HG03354 (cell line): ENCODE results near the gene SYT6.

Source experiments
- ATAC-seq: cut with Tn5 transposase; IDR thresholded peaks from one replicate; pipeline ENCODE4 v1.9.1; 2021; ENCODE audit warnings: mild to moderate bottlenecking; ENCODE audit not compliant: unreplicated experiment, poor library complexity, severe bottlenecking

Gene SYT6

GRCh38 chr1:114102136-114102535 is 51.5 kb downstream of the SYT6 start:
- no peak for ATAC-seq

GRCh38 chr1:114100148-114100547 is 53.5 kb downstream of the SYT6 start:
- ATAC-seq, result no peak

GRCh38 chr1:114099268-114099667 is 54.4 kb downstream of the SYT6 start:
- no peak for ATAC-seq

DNA sequence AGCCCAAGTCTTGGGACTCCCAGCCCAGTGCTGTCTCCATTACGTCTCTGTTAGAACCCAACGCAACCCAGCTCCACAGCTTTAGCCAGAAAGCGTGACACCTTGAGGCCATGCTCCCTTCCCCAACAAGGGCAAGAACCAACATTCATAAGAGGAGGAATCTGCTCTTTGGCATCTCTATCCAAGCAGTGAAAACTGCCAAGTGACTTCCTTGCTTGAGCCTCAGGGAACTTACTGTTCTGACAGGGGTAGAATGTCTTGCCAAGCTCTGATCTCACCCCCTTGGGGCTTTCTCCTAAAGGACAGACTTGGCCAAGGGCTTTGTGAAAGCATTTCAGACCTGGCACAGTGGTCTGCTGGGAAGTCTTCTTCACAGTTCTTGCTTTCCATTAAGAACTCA is 56.6 kb downstream of the SYT6 start:
- no peak for ATAC-seq

GRCh38 chr1:114094675-114095074 is 59.0 kb downstream of the SYT6 start:
- ATAC-seq, result no peak

DNA sequence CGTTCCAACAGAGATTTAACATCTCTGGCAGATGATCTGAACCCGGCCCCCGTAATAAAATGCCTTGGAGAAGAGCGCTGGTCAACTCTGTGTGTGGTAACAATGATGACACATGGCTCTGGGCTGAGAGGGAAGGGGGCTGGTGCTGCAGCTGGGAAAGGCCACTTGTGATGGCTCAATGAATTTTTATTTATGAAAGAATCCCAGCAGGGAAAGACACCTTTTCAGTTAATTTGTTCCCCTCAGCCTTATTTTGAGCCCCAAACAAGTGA is 59.4 kb downstream of the SYT6 start:
- ATAC-seq, result no peak

- ATAC-seq, result no peak
Observed at GRCh38 chr1:114093624-114094362, 59.9 kb downstream of the SYT6 start.

DNA sequence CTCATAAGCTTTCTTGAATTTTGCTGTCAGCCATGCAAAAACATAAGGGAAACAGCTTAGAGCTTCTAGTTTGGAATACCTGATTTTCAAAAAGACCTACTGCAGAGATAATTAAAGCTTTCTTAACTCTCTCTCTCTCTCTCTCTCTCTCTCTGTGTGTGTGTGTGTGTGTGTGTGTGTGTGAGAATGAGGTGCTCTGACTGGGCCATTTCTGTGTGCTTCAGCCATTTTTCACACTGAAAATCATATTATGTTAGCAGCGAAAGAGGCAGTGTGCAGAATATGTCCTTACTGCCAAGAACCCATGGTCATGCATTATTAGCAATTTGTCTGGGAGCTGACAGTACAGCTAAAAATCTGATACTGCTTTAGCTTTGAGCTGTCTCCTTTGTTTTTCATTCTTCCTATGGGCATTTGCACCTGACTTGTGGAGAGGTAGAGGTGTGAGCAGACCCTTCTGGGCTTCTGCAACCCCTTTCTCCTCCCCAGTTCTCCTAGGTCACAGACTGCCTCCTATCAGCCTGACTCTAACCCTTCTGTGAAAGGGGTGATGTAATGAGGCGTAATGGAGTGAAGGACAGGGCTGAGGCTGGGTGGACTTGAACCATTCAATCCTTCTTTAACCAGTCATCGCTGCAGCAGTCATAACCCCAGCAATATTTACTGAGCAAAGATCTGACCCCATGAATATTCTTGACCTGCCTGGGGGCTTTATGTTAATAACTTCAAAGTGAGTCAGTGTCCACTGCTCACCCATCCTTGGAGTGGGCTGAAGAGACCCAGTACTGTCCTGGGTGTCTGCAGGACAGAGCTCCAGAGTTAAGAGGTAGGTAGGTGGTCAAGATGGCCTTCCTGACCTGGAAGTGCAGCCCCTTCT is 61.2 kb downstream of the SYT6 start:
- ATAC-seq, result no peak

DNA sequence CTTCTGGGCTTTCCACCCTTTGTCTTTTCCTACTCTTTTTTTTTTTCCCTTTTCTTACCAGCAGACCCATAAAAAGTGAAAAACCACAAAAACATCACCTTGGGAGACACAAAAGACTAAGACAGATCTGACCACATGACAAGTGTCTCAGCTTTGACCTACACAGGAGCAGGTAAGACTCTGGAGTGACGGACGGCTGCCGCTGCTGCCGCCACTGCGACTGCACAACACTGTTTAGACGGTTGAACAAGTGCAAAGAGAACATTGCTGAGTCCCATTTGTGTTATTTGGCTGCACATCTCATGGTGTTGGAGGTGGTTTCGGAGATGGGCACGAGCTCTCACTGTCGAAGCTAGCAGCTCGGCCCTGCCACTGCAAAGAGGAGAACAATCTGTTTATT is 62.0 kb downstream of the SYT6 start:
- no peak for ATAC-seq

DNA sequence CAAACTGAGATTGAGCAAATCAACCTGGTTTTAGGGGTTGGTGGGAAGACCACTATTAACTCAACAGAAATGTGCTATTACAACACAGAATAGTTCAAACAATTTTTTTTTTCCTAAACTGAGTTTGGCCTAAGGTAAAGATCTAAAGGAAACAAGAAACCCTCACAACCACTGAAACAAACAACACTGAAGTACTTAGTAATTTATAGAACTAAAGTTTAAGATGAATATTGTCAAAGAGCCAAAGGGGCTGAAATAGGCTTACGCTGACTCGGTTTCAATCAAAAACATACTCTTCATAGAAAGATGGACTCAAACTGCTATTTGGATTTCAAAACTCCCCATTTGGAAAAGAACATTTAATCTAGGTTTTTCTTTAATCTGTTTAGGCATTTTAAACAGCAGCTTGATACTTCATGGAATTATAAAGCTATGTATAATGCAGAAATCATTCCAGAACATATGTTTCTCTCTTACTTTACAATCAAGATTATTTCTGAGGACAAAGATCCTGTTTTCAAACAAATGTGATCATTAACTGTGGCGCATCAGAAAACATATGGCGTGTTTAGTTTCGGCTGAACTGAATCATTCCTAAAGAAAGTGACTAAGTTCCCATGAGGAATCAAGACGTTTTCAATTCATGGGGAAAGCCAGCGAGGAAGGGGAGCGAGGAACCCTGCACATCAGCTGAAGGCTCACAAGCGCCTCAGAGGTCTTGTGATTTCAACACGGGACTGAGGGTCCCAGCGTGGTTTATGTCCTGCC is 62.7 kb downstream of the SYT6 start:
- no peak for ATAC-seq

DNA sequence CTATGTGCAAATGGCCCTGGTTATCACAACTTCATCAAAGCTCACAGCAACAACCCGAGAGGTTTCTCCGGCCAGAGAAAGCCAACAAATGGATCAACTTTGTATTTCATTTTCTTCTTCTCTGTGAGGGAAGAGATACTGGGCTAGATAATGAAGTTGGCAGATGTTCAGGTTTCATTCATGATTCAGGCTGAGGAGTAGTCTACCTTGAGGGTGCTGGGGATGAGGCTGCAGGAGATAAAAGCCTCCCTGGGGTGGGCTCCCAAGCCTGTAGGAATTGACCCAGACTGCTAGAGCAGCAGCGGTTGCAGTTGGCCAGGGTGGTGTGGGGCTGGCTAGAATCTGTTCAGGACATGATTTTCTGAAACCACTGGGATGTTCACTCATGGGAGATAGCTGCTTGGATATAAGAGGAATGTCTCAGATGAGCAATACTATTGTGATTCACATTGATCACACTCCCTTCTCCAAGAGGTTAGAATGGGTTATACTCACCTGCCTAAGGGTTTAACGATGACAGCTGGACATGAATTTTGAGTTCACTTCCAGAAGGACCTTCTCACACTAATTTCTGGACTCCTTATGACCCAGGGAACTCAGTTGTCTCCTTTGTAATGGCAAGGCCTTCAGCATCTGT is 64.0 kb downstream of the SYT6 start:
- ATAC-seq, result no peak

DNA sequence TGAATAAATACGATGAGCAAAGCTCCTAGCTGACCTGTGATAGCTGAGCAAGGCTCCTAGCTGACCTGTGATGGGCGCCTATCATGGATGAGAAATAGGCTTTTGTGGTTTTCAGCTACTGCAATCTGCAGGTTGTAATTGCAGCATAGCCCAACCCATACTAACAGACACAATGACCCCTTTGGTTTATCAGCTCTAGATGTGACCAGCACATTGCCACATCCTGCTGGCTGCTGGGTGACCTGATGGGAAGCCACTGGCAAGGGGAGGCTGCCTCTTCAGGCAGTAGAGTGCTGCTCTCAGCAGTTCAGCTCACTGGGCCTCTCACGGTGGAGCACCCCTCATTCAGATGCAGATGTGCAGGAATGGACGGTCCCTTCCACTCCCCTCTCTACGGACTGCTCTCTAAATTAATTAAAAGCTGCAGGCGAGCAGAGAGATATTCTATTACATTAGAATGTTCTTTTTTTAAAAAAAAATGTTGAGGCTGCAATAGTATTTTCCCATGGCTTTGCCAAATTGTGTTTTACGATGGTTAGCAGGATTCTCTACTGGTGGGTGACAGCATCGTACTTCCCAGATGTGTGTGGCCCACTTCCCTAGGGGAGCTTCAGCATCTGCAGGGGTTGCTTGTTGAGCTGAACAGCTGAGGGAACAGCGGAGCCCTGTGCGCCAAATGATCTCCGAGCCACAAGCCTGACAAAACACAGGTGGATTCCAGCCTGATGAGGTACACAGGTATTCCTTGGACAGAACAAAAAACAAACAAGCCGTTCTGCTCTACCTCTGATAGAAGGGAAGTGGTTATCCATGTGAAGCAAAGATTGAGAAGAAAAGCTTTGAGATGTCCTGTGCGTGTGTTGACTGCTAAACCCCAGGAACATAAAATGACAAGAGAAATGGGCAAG is 65.0 kb downstream of the SYT6 start:
- ATAC-seq, result no peak

DNA sequence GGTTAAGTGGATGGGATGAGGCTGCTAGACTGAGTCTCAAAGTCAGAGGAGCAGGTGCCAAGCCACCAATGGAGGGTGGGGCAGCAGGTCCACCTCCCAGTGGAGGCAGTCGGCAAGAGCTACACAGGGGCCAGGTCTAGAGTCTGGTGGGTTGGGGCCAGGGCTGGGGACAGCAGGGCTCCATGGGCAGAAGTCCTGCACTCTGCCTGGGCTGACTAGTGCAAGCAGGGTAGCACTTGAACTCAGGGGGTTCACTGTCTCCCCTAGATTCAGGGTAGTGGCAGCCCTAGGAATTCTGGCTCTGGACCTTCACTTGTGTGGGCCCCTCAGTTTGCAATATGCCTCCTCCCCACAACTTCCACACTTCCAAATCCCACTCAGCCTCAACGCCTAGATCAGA is 66.2 kb downstream of the SYT6 start:
- no peak for ATAC-seq

GRCh38 chr1:114086601-114087368 is 66.9 kb downstream of the SYT6 start:
- no peak for ATAC-seq

- no peak for ATAC-seq
Observed at GRCh38 chr1:114082867-114083585, 70.6 kb downstream of the SYT6 start.

- ATAC-seq, result no peak
Observed at GRCh38 chr1:114082304-114082630, 71.4 kb downstream of the SYT6 start.

DNA sequence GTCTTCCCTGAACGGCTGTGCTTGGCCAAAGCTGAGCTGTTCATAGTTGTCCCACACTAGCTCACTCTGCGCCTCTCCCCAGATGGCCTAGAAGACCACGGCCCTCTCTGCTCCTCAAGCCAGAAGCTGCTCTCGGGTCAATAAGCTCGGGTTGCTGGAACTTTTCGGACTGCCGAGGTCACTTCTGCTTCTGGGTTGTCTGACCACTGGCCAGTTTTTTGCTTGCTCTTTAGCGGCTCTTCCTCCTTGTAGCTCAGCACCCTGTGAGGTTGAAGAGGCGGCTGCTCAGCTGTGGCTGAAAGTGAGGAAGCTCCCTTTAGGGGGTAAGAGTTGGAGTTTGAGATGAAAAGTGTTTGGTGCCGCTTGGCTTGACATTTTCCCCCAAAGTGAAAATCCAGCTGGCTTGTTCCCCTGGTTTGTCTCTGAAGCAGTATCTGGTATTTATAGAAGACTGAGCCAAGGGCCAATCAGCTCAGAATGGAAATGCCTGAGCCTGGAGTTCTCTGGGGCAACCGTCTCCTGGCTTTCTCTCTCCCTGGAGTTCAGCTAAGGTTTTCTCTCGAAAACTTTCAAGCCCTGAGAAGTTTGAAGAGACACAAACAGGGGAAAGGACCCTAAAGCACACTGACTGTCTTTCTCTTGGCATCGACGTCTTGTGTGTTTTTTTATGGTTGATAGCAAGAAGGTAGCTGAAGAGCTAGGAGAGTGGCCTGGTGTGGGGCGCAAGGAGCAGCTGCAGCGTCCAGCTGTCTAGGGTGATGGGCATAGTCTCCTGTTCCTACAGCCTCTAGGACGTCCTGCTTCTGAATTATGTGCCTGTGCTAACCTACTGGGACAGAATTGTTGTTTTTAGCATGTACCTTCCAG is 72.0 kb downstream of the SYT6 start:
- no peak for ATAC-seq
